Loucy (cell line): ENCODE data around the gene KCNA3.

ENCODE experiments used
- EZH2phosphoT487 ChIP-seq: fragments of 200-600 bp; IDR thresholded peaks from 2 replicates; pipeline ENCODE4 v1.6.1; 2018; ENCODE audit warnings: antibody characterized with exemption, mild to moderate bottlenecking, moderate library complexity, borderline replicate concordance
- TF ChIP-seq, protein P1 (sequence below): fragments of 200-600 bp; sonication (generic); conservative IDR thresholded peaks from 2 replicates; pipeline ENCODE4 v1.5.1; 2014; ENCODE audit warnings: mild to moderate bottlenecking, antibody characterized with exemption, low read length

DNA sequence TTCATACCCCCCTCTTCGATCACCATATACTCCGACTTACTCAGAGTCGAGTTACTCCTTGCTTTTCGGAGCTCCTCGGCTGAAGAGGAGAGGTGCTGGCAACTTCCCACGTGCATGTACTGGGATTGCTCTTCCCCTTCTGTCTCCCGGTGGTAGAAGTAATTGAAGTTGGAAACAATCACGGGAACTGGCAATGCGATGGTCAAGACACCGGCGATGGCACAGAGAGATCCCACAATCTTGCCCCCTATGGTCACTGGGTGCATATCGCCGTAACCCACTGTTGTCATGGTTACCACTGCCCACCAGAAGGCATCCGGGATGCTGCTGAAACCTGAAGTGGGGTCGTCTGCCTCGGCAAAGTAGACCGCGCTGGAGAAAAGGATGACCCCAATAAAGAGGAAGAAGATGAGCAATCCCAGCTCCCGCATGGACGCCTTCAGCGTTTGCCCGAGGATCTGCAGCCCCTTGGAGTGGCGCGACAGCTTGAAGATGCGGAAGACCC, 1.5 kb downstream of the KCNA3 start:
- TF ChIP-seq, protein P1, sequence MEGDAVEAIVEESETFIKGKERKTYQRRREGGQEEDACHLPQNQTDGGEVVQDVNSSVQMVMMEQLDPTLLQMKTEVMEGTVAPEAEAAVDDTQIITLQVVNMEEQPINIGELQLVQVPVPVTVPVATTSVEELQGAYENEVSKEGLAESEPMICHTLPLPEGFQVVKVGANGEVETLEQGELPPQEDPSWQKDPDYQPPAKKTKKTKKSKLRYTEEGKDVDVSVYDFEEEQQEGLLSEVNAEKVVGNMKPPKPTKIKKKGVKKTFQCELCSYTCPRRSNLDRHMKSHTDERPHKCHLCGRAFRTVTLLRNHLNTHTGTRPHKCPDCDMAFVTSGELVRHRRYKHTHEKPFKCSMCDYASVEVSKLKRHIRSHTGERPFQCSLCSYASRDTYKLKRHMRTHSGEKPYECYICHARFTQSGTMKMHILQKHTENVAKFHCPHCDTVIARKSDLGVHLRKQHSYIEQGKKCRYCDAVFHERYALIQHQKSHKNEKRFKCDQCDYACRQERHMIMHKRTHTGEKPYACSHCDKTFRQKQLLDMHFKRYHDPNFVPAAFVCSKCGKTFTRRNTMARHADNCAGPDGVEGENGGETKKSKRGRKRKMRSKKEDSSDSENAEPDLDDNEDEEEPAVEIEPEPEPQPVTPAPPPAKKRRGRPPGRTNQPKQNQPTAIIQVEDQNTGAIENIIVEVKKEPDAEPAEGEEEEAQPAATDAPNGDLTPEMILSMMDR, result no peak; the same call in 1 of the 2 replicates
- no peak for TF ChIP-seq EZH2phosphoT487
